NCI-H1436 (cell line): ENCODE data around the gene PRSS21.

Source experiments
- DNase-seq: peaks from one replicate; lab custom pipeline; 2025; lab: John Stamatoyannopoulos, UW

The PRSS21 gene

GRCh38 chr16:2825906-2826305 is 8.9 kb downstream of the PRSS21 start:
- no peak for DNase-seq

GRCh38 chr16:2826591-2827373 is 9.7 kb downstream of the PRSS21 start:
- no peak for DNase-seq

GRCh38 chr16:2827374-2827791 is 10.3 kb downstream of the PRSS21 start:
- DNase-seq: no peak

- no peak for DNase-seq
These were observed 10.9 kb downstream of the PRSS21 start for GRCh38 chr16:2827831-2828520.

- DNase-seq: no peak
These were observed 11.4 kb downstream of the PRSS21 start for GRCh38 chr16:2828521-2828840.

- DNase-seq: no peak
These were observed 11.9 kb downstream of the PRSS21 start for GRCh38 chr16:2828876-2829430.

- no peak for DNase-seq
These were observed 12.7 kb downstream of the PRSS21 start, which contains the start of gene ZG16B for GRCh38 chr16:2829501-2830354. Gene ZG16B, plus strand, starts transcription at chr16:2830303. Its CDS starts 139 bp downstream, at chr16:2830442.

- DNase-seq: no peak
These were observed 13.3 kb downstream of the PRSS21 start for GRCh38 chr16:2830355-2830695.

GRCh38 chr16:2831203-2831602 is 14.2 kb downstream of the PRSS21 start:
- no peak for DNase-seq

- no peak for DNase-seq
These were observed 16.7 kb downstream of the PRSS21 start for GRCh38 chr16:2833776-2834175.

GRCh38 chr16:2834968-2835367 is 17.9 kb downstream of the PRSS21 start:
- no peak for DNase-seq

- no peak for DNase-seq
These were observed 18.8 kb downstream of the PRSS21 start for GRCh38 chr16:2835638-2836493.

GRCh38 chr16:2836646-2837508 is 19.8 kb downstream of the PRSS21 start:
- DNase-seq: no peak

- peak; percentile 42 for DNase-seq
These were observed 21.9 kb downstream of the PRSS21 start for GRCh38 chr16:2838928-2839327.

- DNase-seq: no peak
These were observed 22.8 kb downstream of the PRSS21 start for GRCh38 chr16:2839650-2840450.

- no peak for DNase-seq
These were observed 23.9 kb downstream of the PRSS21 start for GRCh38 chr16:2840914-2841313.

- no peak for DNase-seq
These were observed 24.7 kb downstream of the PRSS21 start for GRCh38 chr16:2841606-2842339.

GRCh38 chr16:2842340-2843000 is 25.4 kb downstream of the PRSS21 start:
- no peak for DNase-seq
